OCI-LY3 (cell line): ENCODE results near the gene MAGI1.

Experiments
- CTCF ChIP-seq: fragments of 200-600, 300-600 bp; sonication (generic); IDR thresholded peaks from 2 replicates; pipeline ENCODE4 v1.5.1; 2014; ENCODE audit warnings: antibody characterized with exemption, low read length, low read depth
- EZH2phosphoT487 ChIP-seq: fragments of 200-600 bp; shearing (Covaris generic); IDR thresholded peaks from 2 replicates; pipeline ENCODE4 v1.6.1; 2018; ENCODE audit warnings: antibody characterized with exemption, mixed run types, low read depth

GRCh38 chr3:66019896-66020295 is 18.8 kb downstream of the MAGI1 start:
- TF ChIP-seq CTCF (no peak), EZH2phosphoT487 (no peak)
